DMS153 treated with DMSO at 0.1 percent for 48 hours (cell line): ENCODE measurements around the gene IL27RA.
A peak's percentile ranks its signal among the peaks of the same experiment; 100 is the strongest.

Experiments
- DNase-seq: peaks from one replicate; lab custom pipeline; 2025; ENCODE audit not compliant: unreplicated experiment; lab: John Stamatoyannopoulos, UW

IL27RA gene

DNA sequence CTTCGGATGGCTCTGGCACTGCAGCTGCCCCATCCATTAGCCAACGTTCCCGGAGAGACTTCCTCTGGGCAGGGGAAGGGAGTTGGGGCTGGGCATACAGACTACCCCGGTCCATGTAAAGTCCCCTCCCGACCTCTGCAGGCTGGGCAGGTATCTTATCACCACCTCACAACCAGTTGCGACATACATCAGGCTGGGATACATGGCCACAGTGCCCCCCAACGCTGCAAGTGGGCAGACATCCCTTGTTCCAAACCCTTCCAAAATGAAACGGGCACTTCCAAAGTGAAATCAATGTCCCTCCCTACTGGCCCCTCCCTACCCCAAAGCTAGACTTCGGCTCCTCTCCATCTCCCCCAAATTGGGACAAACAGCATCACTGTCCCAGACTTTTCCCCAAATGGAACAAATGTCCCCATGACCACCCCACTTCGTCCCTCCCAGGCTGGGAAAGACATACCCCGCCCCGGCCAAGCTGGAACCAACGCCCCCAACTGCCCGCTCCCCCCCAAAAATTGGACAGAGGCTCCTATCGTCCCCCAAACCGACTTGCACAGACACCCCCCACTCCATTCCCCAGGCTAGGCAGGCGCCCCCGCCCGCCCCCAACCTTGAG is 25.3 kb downstream of the IL27RA start:
- DNase-seq: no peak

GRCh38 chr19:14058182-14059092 is 26.9 kb downstream of the IL27RA start:
- DNase-seq: no peak

GRCh38 chr19:14059093-14059480 is 27.5 kb downstream of the IL27RA start:
- DNase-seq: no peak

- DNase-seq: no peak
Measured at GRCh38 chr19:14059652-14060155, 28.1 kb downstream of the IL27RA start.

DNA sequence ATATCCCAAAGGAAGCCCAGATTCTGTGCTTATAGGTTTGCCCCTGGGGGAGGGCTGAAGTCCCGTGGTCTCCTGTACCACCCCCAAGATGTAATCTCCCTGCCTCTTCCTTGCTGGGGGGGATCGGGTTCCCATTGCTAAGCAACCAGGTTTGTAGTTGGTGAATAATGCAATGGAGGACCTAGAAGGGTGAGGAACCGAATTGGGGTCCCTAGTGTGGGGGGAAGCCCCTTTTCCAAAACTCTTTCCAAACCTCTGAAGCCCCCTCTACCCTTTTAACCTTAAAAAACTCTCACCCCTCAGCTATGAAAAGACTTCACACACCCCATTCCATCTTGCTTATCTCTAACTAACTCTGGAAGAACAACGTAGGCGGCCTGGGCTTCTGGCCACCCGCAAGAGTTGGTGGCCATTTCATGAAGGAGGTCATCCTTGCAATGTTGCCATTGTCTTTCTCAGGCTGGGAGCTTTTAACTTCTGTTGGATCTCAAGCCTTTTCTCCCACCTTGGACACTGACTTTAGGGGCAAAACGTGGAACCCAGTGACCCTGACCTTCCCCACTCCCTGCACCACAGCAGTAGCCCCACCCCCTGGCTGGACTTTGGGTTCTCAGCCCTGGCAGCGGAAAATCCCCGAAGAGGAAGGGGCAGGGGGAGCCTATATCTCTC is 29.7 kb downstream of the IL27RA start:
- DNase-seq: no peak

- DNase-seq: no peak
Measured at GRCh38 chr19:14061751-14062557, 30.4 kb downstream of the IL27RA start, which contains the start of gene PALM3. PALM3 (minus strand) TSS chr19:14062076; CDS start chr19:14061980, 96 bp downstream.

GRCh38 chr19:14062558-14062855 is 30.9 kb downstream of the IL27RA start:
- no peak for DNase-seq

DNA sequence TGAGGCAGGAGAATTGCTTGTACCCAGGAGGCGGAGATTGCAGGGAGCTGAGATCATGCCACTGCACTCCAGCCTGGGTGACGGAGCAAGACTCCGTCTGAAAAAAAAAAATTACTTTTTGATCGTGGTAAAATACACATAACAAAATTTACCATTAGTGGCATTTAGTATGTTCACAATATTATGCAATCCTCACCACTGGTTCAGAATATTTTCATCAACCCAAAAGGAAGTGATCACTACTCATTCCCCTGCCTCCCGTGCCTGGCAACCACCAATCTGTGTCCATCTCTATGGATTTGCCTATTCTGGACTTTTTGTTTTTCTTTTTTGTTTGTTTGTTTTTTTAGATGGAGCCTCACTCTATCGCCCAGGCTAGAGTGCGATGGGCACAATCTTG is 31.5 kb downstream of the IL27RA start:
- DNase-seq: no peak

DNA sequence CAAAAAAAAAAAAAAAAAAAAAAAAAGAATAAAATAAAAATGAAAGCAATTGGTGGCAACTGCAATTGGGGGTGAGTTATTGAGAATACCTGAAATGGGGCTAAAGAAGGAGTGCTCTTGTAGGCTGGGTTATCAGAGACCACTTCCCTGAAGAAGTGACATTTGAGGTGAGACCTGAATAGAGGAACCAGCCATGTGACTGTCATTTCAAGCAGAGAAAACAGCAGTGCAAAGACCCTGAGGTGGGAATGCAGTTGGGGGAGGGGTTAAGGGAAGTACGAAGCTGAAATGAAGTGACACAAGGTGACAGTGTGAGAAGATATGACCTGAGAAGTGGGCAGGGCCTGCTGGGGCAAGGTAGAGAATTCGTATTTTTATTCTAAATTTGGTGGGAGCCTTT is 34.6 kb downstream of the IL27RA start:
- no peak for DNase-seq

- DNase-seq: no peak
Measured at GRCh38 chr19:14070268-14071050, 38.9 kb downstream of the IL27RA start.

DNA sequence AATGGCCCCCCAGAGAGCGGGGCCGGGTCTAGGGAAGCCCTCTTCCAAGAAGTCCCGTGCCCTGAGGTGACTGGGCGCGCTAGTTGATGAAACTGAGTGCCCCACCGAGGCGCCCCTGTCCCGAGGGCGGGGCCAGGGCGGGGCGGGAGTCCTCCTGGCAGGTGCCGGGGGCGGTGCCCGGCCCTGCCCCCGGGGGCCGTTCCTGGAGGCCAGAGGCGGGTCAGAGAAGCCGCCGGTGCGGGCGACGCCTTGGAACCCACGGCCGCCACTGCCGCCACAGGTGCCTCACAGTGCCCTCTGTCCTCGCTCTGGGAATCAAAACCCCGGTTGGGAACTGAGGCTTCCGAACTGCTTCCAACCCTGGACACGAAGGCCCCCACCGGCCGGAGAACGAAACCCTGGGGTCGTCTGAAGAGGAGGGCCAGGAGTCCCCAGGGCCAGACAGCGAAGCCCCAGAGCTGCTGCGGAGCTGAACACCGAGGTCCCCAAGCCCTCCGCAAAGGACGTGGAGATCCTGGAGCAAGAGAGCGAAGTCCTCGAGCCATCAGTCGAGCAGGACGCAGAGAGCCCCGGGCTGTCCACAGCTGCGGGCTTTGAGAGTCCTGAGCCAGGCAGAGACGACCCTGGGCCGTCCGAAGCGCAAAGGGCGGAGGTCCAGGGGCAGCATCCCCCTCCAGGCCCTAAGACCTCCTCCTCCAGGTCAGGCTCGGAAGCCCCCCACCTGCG is 41.1 kb downstream of the IL27RA start, which contains the start of gene MISP3:
MISP3 (plus strand) TSS at position 252 of the 726 bp plus-strand sequence. CDS start 524 bp downstream, outside the sequence.
- DNase-seq: peak; percentile 61

- DNase-seq: peak; percentile 72
Measured at GRCh38 chr19:14073261-14073924, 41.8 kb downstream of the IL27RA start.

GRCh38 chr19:14073925-14074838 is 42.6 kb downstream of the IL27RA start:
- no peak for DNase-seq

- no peak for DNase-seq
Measured at GRCh38 chr19:14078411-14078810, 46.8 kb downstream of the IL27RA start.

DNA sequence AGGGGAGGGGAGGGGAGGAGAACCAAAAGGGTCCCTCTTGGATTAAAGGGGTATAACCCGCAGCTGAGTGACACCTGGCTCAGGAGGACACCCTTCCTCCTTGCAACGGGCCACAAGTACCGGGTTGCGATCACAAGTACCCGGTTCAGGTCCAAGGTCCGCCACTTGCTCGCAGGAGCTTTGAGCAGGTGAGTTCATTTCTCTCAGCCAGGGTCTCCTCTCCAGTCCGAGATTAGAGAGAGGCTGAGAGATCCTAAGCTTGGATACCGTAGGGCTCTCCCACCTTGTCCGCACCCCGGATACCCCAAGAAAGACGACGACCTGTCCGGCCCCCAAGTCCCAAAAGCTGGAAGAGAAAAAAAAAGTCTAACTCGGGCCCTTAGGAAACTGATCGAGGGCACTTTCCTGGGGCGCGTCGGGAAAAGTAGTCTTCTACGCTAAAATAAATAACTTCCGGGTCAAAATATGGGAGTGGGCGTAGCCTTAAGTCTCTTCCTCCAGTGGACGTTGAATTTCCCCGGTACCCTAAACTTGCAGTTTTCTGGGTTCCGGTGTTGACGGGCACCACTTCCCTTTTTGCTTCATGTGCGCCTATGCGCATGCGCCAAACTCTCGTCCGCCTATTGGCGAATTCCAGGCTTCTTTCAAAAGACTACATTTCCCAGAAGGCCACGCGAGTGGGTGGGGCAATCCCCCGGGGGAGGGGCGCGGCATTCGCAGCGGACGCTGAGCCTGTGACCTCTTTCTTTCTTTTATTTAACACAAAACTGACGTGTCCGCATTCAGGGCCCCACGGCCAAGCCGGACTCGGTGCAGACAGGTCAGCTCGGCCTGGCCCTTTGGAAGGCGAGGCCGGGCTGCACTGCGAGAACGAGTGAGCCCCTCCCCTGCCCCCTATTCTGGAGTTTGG is 49.6 kb downstream of the IL27RA start:
- peak; percentile 96 for DNase-seq

GRCh38 chr19:14081797-14082674 is 50.5 kb downstream of the IL27RA start:
- DNase-seq: no peak
